GM18519 (cell line): ENCODE results near the gene CDK5.
"Not testable (repeated sequence)": the region's sequence is repeated elsewhere in the genome, so short reads cannot be mapped to it uniquely, and the experiment has no call there.

ENCODE experiments used
- ATAC-seq: cut with Tn5 transposase; IDR thresholded peaks from one replicate; pipeline ENCODE4 v1.9.1; 2021; ENCODE audit warnings: mild to moderate bottlenecking, moderate library complexity; ENCODE audit not compliant: unreplicated experiment, low FRiP score

The CDK5 gene

DNA sequence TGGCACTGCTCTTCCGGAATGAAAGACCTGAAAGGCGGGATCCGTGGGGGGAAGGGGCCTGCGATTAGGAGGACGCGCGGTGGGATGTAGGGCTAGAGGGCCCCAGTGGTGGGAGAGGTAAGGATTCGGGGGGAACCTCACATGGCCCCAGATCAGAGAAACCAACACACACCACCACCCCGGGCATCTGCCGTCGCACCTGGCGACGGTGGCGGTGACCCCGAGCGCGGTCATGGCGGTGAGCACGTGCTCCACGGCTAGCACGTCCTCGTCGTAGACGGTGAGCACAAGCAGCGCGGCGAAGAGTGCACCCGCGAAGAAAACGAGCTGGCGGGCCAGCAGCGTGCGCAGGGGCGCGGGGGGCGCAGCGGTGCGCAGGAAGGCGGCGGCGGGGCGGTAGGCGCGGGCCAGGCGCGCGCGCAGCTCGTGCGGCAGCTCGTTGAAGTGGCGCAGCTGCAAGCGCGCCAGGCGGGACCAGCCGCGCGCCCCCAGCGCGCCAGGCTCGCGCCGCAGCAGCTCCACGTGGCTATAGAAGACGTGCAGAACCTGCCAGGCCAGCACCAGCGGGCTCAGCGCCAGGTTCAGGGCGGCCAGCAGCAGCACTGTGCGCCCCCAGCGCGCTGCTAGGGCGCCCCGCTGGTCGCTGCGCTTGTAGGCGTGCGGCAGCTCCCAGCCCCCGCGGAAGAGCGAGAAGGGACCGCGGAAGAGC lies 39.1 kb downstream of the CDK5 start:
- ATAC-seq: no peak

DNA sequence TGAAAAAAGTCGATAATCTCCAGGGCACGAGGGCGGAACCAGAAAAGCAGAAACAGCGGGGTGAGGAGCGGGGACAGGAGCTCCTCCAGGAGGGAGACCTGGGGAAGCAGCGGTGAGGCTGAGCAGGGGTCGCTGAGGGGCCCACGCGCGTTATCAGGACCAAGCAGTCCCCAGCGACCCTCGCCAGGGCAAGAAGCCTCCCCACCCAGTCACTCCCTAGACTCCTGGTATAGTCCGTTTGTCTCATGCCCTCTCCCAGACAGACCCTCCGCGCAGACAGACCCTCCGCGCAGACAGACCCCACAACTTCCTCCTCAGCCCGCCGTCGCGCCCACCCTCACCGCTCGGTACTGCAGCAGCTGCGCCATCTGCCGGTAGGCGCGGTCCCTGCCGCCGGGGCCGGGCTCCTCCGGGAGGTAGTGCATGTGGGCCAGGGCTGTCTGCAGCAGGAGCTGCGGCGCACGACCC lies 39.7 kb downstream of the CDK5 start:
- ATAC-seq: no peak

DNA sequence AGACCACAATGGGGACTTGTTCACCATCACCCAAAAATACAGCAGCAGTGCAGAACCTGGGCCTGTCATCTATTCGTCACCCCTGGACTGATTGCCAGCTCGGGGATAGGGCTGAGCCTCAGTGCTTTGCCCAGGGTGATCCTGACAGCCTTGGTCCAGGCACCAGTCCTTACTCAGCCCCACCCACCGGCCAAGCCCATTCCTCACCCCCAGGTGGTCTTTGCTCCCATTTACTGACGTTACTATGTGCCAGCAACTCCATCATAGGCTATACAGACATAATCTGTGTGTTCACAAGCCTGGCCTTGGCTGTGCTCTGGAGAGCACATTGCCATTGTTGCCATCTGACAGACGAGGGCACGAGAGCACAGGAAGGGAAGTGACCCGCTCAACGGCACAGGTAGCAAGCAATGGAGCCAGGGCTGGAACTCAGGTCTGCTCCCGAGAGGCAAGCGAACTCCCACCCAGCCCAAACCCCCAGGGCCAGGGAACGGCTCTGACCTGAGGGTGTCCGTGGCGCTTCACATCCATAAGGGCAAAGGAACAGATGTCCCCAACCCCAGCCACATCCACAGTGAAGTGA lies 40.2 kb downstream of the CDK5 start:
- no peak for ATAC-seq

DNA sequence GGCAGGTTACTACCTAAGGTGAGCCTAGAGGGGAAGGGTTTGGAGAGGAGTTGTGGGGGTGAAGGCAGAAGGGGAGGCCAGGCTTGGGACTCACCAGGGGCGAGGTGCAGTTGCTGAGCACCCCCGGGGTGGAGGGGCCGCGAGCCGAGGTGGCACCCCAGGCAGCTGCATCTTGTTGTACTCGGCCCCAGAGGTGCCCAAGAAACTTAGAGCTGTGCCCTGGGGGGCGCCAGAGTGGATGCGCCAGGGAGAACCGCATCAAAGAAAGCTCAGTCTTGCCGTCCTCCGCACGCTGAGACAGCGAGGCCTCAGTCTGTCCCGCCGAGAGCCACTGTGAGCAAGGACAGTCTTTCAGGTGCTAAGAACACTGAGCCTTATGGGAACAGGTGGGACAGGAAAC lies 40.8 kb downstream of the CDK5 start:
- ATAC-seq: no peak

DNA sequence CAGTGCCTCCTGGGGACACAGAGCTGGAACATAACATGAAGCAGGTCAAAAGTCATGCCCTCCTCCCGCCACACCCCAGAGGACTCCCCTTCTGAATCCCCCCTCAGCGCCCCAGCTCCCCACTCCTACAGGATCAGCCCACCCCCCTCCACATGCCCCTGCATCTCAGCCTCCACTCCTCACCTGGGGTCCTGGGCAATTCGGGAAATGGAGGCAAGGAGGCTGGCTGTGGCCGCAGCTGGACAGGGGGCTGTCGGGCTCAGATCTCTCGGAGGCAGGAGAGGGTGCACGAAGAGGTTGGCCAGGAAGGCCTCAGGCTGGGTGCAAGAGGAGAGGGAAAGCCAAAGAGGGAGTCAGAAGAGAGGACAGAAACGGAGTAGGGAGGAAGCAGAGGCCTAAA lies 41.2 kb downstream of the CDK5 start:
- ATAC-seq: no peak

DNA sequence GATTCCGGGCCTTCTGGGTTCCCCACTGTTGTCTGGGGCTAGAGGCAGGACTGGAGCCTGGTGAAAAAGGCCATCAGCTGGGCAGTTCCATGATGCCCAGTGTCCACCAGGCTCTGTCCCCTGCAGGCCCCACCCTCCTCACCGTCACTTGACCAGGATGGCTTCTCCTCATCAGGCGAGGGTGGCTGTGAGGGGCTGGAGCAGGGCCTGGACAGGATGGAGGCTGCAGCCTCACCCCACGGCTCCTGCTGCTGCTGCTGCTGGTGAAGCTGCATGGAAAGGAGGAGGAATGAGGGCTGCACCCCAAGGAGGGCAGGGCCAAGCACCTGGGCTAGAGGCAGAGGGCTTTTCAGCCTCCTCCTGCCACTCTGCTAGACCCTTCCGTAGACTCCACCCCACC lies 41.7 kb downstream of the CDK5 start:
- no peak for ATAC-seq

DNA sequence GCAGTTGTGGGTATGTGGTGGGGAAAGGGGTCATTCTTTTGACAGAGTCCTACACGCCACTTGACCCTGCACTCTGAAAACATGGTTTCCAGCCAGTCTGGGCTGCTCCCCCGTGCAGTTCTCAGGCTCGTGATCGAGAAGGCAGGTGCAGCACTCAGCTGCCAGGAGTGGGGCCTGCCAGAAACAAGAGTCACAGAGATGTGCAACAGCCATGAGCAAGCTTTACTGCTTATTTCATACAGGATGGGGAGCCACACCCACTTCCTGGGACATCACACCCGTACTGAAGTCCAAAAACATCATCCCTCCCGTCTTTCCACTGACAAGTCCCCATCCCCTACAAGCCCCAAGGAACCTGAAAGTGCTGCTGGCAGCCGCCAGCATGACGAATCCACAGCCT lies 42.7 kb downstream of the CDK5 start:
- ATAC-seq: no peak

DNA sequence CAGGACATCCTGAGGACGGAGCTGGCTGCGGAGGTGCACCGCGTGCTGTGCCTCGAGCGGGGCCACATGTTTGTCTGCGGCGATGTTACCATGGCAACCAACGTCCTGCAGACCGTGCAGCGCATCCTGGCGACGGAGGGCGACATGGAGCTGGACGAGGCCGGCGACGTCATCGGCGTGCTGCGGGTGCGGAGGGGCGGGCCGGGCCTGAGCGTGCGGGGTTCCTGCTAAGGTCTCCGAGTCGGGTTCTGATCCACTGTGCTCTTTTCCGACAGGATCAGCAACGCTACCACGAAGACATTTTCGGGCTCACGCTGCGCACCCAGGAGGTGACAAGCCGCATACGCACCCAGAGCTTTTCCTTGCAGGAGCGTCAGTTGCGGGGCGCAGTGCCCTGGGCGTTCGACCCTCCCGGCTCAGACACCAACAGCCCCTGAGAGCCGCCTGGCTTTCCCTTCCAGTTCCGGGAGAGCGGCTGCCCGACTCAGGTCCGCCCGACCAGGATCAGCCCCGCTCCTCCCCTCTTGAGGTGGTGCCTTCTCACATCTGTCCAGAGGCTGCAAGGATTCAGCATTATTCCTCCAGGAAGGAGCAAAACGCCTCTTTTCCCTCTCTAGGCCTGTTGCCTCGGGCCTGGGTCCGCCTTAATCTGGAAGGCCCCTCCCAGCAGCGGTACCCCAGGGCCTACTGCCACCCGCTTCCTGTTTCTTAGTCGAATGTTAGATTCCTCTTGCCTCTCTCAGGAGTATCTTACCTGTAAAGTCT lies 43.8 kb downstream of the CDK5 start:
- no peak for ATAC-seq

DNA sequence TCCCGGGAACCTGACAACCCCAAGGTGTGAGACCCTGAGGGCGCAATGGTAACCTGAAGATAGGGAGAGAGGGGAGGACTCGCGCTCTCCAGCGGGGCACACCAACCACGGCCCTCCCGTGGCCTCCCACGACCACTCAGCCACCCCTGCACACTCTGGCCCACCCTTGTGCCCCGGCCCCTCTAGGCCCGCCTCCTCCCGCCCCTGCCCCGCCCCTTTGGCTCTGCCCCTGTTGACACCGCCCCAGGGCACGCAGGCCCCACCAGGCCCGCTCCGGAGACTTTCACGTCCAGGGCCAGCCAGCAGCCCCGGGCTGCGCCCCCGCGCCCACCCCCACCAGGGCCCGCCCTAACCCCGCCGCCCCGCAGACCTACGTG lies 44.4 kb downstream of the CDK5 start:
- no peak for ATAC-seq

DNA sequence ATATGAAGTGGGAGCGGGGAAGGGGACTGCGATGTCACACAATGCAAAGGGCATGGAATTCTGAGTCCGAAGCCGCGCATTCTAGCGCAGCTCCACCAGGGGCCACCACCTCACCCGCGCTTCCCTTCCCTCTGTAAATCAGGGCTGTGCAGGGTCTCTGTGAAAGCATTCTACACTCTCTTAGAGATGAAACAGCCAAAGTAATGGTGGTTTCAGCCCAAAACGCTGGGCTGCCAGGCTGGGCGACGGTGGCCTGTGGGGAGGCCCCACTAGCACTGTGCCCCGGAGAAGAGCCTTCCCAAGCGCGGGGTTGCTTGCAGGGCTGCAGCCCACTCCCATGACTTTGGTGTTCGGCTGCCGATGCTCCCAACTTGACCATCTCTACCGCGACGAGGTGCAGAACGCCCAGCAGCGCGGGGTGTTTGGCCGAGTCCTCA lies 44.8 kb downstream of the CDK5 start:
- no peak for ATAC-seq

DNA sequence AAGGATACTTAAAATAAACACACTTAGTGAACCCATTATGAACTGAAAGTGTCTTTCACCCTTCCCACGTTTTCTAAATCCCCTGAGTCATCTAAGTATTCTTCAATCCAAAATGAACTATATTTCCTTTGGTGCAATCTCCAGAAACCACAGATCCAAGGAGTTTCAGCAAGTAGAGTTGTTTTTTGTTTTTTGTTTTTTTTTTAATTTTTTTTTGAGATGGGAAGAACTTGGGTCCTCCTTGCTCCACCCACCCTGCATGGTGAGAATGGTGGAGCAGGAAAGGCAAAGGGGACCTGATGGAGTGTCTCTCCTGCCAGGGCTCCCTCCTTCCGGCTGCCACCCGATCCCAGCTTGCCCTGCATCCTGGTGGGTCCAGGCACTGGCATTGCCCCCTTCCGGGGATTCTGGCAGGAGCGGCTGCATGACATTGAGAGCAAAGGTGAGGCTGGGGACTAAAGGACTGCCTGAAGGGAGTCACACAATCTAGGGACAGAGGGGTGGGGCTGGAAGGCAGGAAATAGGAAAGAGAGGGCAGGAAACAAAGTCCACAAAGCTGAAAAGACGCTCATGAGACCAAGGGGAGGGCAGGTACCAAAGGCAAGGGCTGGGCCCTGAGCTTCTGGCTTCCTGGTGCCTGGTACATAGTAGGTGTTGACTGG lies 45.5 kb downstream of the CDK5 start:
- no peak for ATAC-seq

DNA sequence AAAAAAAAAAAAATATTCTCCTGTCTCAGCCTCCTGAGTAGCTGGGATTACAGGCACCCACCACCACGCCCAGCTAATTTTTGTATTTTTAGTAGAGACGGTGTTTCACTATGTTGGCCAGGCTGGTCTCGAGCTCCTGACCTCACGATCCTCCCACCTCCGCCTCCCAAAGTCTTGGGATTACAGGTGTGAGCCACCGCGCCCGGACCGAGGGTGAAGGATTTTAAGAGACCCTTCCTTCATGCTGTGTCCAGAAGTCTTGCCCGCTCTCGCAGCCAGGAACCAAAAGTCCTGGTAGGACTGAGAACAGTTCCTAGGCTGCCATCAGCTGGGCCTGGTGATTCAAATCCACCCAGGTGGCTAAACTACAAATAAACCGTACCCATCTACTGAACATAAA lies 46.1 kb downstream of the CDK5 start:
- not testable (repeated sequence) for ATAC-seq

DNA sequence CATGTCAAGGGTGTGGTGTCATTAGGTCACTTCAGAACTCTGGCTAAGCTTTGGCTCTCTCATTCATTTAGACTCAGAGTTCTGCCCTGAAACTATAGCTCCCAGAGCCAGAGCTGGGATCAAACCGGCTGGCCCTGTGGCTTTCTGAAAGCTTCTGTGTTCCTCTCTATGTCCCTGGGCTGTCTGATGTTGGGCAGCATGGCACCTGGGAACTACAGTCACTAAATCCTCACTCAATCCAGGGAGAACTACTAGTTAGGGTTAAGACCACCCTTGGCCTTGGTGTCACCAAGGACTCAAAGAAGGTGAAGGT lies 46.6 kb downstream of the CDK5 start:
- ATAC-seq: no peak

DNA sequence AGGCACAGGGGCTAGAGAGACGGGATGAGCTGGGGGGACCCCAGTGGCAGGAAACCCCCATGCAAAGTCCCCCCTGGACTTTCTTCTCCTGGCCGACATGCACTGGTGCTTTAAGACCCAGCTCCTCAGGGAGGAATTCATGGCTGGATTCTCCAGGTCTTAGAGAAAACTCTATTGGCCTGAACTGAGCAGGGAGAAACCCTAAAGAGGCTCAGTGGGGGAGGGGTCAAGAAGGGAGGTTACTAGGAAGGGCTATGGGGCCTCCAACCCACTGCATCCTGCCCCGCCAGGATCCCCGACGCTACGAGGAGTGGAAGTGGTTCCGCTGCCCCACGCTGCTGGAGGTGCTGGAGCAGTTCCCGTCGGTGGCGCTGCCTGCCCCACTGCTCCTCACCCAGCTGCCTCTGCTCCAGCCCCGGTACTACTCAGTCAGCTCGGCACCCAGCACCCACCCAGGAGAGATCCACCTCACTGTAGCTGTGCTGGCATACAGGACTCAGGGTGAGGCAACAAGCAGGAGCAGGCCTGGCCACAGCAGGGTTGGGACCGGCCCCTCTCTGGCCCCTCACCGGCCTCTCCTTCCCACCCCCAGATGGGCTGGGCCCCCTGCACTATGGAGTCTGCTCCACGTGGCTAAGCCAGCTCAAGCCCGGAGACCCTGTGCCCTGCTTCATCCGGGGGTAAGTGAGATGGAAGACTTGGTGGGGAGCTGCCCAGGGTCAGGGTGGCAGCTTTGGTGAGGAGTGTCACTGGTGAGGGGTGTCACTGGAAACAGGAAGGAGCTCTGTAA lies 47.2 kb downstream of the CDK5 start:
- ATAC-seq: no peak

DNA sequence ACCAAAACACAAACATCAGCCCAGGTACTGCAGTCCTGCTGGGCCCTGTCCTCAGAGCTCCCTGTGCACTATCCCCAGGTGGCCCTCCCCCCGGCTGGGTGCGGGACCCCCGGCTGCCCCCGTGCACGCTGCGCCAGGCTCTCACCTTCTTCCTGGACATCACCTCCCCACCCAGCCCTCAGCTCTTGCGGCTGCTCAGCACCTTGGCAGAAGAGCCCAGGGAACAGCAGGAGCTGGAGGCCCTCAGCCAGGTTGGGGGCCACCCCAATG lies 47.7 kb downstream of the CDK5 start:
- ATAC-seq: no peak

DNA sequence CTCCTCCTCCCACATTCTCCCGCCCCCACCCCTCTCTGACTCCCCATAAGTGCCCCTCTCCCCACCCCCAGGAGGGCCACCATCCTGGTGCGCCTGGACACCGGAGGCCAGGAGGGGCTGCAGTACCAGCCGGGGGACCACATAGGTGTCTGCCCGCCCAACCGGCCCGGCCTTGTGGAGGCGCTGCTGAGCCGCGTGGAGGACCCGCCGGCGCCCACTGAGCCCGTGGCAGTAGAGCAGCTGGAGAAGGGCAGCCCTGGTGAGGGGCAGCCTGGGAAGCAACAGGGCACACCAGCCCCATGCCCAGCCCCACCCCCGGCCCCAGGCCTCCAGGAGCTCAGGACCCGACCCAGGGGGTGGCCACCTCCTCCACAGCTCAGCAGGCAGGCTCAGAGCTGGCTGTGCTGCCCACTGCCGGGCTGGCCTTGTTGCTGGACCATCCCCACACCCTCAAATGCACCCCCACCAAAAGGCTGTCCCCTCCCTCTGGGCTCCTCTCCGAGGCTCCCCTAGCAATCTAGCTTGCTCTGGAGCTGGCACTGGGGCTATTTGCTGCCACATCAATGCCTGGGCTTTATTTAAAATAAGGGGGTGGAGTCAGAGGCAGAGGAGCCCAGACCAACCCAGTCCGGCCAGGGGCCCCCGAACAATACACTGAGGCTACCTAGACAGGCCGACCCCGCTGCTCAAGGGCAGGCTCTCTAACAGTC lies 48.2 kb downstream of the CDK5 start:
- ATAC-seq: no peak

DNA sequence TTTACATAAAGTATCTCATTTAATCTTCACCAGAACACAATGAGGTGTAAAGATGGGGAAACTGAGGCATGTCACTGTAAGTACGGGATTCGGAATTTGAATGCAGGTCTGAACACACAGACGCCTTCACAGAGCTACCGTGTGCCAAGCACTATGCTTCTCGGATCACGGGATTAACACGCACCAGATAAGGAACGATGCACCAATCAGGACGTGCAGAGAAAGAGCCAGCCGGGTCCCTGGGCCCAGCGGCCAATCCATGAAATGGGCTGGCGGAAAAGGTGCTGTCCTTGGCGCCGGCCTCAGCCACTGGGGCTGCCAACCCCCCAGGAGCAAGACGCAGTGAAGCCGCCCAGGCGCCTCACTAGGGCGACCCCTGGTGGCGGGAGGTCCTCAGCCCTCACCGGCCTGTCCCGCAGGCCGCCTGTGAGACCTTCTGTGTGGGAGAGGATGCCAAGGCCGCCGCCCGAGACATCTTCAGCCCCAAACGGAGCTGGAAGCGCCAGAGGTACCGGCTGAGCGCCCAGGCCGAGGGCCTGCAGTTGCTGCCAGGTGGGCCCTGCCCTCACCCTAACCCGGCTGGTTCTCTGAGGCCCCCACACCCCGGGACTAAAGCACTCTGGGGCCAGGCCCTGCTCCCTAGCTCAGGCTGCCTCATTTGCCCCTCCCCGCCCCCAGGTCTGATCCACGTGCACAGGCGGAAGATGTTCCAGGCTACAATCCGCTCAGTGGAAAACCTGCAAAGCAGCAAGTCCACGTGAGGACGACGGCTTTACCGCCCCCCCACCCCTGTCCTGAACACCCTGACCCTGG lies 49.0 kb downstream of the CDK5 start:
- no peak for ATAC-seq

DNA sequence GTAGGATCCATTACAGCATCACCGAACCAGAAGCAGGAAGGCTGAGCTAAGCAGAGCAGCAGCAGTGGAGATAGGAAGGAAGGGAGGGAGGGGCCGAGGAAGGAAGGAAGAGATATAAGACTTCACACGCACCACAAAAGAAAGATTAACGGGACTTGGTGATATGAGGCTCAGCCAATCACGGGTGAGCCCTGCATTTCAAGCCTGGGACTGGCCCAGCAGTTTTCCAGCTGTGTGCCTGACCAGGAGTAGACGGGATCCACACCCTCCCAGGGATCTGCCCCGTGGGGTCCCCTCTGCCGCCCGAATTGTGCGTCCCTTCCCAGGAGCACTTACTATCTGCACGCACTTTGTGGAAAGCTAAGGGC lies 49.6 kb downstream of the CDK5 start:
- no peak for ATAC-seq

DNA sequence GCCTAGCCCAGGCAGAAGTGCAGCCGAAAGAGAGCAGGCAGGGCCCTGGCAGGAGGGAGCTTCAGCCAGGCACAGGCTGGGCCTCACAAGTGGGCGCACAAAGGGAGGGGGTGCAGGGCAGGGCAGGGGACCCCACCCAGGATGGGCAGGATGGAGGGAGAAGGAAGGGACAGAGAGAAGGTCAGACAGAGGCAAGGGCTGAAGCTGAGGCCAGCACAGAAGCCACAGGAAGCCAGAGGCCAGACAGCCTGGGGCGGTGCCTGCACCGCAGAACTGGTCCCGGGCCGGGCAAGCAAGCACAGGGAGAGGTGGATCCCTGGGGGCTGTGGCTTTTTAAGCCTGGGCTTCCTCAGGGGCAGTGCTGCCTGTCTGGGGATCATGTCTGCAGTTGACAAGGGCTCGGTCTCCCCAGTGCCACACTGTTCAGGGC lies 50.2 kb downstream of the CDK5 start:
- no peak for ATAC-seq
